GM19372 (cell line): Measurements from ENCODE around the gene CSNK1E.

Experiments used
- ATAC-seq: cut with Tn5 transposase; IDR thresholded peaks from one replicate; pipeline ENCODE4 v1.9.1; 2021; ENCODE audit warnings: mild to moderate bottlenecking, low read depth, moderate library complexity; ENCODE audit not compliant: unreplicated experiment

CSNK1E gene

DNA sequence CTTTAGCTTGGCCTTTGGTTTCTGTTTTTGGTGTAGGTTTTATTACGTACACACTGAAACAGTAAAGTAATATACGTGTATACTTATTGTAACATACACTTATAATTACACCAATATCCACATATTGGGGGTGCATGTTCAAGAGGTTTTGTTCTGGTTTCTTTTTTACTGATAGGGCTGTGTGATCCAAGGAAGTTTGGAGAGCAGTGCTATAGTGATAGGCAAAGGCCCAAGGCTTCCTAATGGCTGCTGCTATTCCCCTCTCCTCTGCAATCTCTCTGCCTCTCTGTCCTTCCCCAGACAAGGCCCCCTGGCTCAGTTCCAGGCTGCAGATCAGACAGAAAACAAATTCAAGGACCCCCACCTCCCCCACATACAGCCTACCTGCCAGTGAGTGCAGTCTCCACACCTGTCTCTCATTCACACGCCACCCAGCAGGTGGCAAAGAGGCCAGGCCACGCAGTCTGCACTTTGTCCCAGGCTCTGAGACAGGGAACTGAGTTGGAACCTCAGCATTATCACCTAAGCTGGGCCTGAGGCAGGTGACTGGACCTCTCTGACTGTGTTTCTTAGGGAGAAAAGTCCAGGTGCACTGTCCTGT, 59.5 kb downstream of the CSNK1E start:
- ATAC-seq, result no peak

DNA sequence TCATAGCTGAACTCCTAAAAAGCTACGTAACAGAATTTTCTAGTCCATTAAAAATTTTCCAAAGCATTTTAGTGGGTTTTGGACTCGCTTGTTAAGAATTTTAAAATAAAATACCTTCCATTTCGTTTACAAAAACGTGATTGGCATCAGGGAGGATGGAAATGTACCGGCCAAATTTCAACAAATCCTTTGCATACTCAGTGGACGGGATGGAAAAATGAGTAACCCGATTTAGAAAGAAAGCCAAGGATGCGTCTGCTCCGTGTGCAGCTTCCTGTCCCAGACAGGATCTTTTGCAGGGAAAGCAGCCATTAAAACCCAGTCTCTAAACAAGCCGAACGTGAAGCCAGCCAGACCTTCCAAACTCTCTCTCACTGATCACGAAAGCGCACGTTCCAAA, 60.1 kb downstream of the CSNK1E start:
- ATAC-seq, result no peak

DNA sequence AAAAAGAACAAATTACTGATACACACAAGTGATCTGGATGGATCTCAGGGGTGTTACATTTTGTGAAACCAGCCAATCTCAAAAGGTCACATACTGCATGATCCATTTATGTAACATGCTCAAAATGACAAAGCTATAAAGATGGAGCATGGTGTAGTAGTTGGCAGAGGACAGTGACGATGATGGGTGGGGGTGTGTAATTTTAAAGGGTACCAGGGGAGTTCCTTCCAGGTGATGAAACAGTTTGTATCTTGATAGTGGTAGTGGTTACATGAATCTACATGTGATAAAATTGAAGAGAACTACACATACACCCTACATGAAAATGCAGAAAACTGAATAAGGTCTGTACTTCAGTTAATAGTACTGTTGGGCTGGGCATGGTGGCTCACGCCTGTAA, 61.5 kb downstream of the CSNK1E start:
- ATAC-seq, result no peak

DNA sequence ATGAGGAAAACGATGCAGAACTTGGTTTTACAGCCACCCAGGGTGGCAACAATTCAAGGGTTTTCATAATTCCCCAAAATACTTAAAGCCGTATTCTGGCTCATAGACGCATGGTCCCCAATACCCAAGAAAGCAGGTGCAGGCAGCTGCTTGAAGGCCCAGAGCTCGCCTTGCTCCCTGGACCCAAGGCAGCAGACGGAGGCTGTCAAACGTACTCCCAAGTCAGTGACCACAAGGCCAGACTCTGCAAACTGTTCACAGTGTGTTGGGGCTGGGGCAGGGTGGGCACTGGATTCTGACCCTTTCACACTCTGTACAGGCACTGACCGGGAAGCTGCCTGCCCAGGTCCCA, 65.9 kb downstream of the CSNK1E start:
- no peak for ATAC-seq

DNA sequence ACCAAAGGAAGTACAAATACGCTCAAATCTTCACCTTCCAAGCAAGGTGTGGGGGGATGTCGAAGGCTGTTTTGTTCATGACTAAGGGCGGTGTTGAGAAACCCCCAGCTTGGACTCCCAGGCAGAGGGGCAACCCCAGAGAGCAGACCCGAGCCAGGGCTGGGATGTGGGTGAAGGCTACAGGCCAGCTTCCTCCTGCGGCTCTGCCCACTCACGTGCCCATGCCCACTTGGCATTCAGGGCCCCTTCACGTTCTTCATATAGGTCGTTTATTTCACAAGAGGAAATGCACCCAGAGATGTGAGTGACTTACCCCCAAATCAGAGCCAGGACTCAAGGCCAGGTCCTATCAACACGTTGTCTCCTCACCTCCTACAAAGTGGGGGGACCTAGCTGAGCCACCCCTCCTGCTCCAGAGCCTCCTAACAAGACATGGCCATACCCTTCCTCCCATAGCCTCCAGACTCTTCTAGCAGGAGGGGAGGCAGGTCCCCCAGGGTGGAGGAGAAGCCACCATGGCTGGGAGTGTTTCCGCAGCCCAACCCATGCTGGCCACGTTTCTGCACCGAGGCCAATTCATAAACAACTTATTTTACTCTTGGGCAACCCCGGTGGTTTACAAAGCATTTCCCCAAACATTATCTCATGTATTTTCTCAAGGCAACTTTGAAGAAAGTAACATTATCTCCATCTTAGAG, 66.4 kb downstream of the CSNK1E start:
- no peak for ATAC-seq

DNA sequence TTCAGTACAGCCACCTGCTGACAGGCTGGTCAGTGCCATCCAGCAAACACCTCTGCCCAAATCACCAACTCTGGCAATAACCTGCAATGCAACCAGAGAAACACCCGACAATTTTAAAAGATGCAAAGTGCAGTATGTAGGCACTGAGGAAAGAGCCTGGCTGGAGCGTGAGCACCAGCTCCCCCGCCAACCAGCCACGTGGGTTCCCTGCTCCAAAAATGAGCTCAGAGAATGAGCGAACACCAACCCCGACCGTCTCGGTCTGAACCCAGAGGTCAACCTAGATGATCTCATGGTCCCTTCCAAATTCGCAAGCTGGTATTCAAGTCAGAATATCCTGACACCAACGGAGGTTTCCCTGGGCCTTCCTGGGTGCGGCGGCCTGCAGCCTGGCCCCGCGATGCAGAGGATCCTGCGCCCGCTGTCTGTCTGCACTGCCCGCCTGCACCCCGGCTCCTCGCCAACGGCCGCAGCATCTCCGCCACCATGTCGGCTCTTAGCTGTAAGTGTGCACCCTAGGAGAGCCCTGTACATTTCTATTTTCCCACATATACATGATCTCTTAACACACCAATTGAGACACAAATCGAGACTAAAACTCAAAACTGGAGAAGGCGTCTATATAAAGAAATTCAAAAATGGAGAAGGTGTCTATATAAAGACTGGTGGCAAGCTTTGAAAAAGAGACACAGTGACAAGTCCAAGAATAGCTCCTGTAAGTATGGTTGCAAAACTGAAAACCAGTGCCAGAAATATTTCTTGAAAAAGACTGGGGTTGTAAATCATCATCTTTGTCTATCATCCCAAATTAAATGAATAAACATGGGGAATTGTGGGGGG, 67.2 kb downstream of the CSNK1E start:
- ATAC-seq, result no peak

DNA sequence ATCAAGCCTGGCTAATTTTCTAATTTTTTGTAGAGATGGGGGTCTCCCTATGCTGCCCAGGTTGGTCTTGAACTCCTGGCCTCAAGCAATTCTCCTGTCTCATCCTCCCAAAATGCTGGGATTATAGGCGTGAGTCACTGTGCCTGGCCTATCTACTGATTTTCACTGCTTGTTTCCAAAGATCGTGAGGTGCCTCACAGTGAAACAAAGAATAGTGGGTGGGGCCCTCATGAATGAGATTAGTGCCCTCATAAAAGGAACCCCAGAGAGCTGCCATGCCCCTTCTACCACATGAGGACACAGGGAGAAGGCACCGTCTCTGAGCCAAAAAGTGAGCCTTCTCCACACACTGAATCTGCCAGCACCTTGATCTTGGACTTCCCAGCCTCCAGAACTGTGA, 67.9 kb downstream of the CSNK1E start:
- ATAC-seq, result no peak

GRCh38 chr22:38248280-38248679, 69.0 kb downstream of the CSNK1E start:
- no peak for ATAC-seq

DNA sequence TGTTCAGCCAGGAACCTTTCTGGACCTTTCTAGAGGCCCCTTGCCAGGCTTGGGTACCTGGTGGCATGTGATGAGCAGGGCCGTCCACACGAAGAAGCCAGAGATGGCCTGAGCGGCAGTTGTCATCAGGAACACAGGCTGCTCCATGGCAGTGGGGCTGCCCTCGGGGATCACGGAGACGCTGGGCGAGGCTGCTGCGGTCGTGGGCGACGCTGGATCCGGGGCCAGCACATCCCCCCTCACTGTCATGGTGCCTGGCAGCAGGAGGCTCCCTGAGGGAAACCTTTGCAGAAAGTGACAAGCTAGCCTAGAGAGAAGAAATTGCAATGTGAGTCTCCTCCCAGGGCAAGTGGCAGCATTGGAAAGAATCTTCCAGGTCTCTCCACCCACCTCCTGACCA, 69.5 kb downstream of the CSNK1E start:
- no peak for ATAC-seq

- ATAC-seq, result no peak
Measured at GRCh38 chr22:38246692-38247091, 70.5 kb downstream of the CSNK1E start.

- no peak for ATAC-seq
Measured at GRCh38 chr22:38246046-38246658, 71.1 kb downstream of the CSNK1E start.

GRCh38 chr22:38244106-38244505, 73.1 kb downstream of the CSNK1E start:
- no peak for ATAC-seq

DNA sequence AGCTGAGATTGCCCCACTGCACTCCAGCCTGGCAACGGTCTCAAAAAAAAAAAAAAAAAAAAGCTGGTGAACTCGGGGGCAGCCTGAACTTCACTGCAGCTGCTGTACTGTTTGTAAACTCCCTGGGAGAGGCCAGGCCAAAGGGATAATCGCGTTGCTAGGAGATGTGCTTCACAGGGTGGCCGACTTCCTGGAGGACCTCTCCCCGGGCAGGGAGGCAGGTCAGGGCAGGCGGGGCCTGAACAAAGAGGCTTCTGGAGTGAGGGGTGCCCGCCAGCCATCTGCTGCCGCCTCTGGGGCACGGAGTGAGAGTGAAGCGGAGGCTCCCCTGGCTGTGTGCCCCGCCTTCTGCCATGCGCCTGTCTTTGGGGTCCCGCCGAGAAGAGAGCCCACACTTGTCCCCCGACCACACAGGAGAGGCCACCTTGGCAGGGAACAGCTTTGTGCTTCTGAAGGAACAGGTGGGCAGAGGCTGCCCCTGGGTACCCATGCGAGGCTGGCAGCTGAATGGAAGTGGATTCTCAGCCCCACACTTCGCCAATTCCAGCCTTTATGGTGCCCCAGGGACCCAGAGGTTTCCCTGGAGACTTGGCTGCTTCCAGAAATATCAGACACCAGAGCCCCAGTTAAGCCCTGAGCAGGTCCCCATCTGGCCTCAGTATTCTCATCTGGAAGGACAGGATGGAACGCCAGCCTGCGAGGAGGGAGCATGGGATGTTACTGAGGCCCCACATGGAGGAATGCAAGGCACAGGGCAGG, 74.0 kb downstream of the CSNK1E start:
- no peak for ATAC-seq

DNA sequence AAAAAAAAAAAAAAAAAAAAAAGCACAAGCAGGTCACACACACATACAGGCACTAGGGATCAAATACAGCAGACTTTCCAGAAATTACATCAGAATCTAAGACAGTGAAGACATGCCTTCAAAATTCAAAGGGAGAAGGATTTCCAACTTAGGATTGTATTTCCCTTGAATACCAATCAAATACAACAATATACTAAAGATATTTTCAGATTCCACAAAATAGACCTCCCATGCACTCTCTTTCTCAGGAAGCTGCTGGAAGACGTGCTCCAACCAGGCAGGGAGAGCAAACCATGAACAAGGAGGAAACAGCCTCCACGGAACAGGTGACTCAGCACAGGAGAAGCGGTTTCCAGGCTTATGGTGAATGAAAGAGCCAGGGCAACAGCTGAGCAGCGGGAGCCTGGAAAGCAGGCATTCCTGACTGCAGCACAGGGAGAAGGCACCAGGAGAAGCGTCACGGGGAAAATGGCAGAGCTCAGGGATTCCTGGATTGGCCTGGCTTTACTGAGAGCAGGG, 76.4 kb downstream of the CSNK1E start:
- no peak for ATAC-seq
